Activated T-cell treated with anti-CD3 and anti-CD28 coated beads, Interleukin-2, amount 50 U/mL, for 72 hours (primary cell): ENCODE measurements around the gene EPHB2. TPM values are rescaled to one million over a fixed set of nuclear protein-coding genes. Genes with fewer than 3 reads are reported as not detected.

Source experiments
- ATAC-seq, 2 donors: fragments of 150-1000 bp; cut with Tn5 transposase; replicated peaks in 1 of 2; 2 replicates each; pipeline ENCODE4 v1.10.0; 2021; ENCODE audit warnings: moderate library complexity in 2 of 2, mild to moderate bottlenecking in 1 of 2
- DNase-seq, 2 donors: peaks; one replicate each; pipeline ENCODE4 v3.0.0; 2021 to 2022; ENCODE audit warnings: mixed read lengths in 1 of 2
- H3K27ac Mint-ChIP-seq: one replicate; pipeline ENCODE4 v1.8.0; 2022; ENCODE audit warnings: mild to moderate bottlenecking, moderate library complexity, mixed read lengths
- H3K27me3 Mint-ChIP-seq: one replicate; pipeline ENCODE4 v1.8.0; 2022; ENCODE audit warnings: low read depth, mixed read lengths
- H3K36me3 Mint-ChIP-seq, 2 donors: one replicate each; pipeline ENCODE4 v1.8.0; 2022; ENCODE audit warnings: mixed read lengths in 2 of 2, mild to moderate bottlenecking in 1 of 2; ENCODE audit not compliant: insufficient read depth in 2 of 2
- H3K4me1 Mint-ChIP-seq: one replicate; pipeline ENCODE4 v1.8.0; 2022; ENCODE audit warnings: low read depth, mixed read lengths
- H3K4me3 Mint-ChIP-seq, 2 donors: one replicate each; pipeline ENCODE4 v1.8.0; 2022; ENCODE audit warnings: mild to moderate bottlenecking in 2 of 2, mixed read lengths in 2 of 2, moderate library complexity in 2 of 2
- H3K9me3 Mint-ChIP-seq, 2 donors: one replicate each; pipeline ENCODE4 v1.8.0; 2022; ENCODE audit warnings: mixed read lengths in 2 of 2
- total RNA-seq, 2 donors: library from RNA; stranded (reverse); gene quantifications; one replicate each; pipeline ENCODE4 v1.2.3, GENCODE V29; 2022

Gene EPHB2
- total RNA-seq, 2 donors from 2014 or later: 0.22 TPM; not detected in 1

DNA sequence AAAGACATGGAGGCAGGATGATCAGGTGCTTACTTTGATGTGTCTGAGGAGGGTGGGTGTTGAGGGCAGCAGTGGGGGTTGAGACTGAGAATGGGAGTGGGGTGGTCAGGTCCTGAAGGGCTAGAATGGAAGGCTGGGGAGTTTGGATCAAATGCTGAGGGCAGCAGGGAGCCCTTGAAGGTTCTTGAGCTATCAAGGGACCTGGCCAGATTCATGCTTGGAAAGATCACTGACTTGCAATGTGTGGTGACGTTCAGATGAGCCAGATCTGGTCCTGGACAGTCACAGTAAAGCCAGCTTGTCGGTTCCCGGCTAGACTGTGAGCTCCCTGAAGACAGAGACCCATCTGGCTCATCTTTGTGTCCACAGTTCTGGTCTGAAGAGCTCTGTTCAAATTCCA is 3.8 kb downstream of the EPHB2 start:
- no peak for DNase-seq
- H3K27me3 Mint-ChIP-seq: peaks cover 45% of the 10 kb centered on the region
- peaks cover 10% of the 10 kb centered on the region for H3K4me1 Mint-ChIP-seq
- no peak overlapping the region for H3K27ac Mint-ChIP-seq
- ATAC-seq: no peak
- no peaks in the 10 kb centered on the region for H3K36me3 Mint-ChIP-seq
- no peak overlapping the region for H3K4me3 Mint-ChIP-seq
- H3K9me3 Mint-ChIP-seq: no peaks in the 10 kb centered on the region

DNA sequence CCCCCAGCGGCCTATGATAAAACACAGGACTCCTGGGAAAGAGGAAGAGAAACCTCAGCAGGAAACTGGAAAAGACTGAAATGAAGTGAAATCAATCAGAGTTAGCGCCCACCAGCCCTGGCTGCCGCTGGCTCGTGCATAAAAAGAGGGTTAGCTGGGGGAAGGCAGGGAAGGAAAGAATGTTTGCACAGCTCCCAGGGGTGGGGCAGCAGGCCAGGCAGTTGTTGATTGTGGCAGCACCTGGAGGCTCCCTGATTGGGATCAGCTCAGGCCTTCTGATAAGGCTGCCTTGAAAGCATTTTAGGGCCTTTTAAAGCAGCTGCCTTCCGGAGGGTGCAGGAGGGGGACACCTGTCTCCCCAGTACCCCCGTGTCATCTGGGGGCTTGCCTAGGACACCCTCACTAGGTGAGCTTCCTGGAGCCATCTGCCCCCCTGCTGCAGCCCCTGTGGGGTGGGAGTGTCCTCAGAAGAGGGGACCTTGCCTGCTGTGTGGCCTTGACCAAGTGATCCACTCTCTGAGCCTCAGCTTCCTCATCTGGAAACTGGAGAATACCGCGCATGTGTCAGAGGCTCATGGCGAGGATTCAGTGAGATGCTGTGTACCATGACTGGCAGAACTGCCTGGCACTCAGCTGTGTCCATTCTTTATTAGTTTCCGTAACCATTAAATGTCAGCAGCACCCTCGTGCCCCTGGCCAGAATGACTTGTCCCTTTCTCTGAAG is 6.6 kb downstream of the EPHB2 start:
- DNase-seq: no peak
- H3K27me3 Mint-ChIP-seq: peaks cover 36% of the 10 kb centered on the region
- peaks cover 10% of the 10 kb centered on the region for H3K4me1 Mint-ChIP-seq
- no peak overlapping the region for H3K27ac Mint-ChIP-seq
- no peak overlapping the region for H3K4me3 Mint-ChIP-seq
- no peak for ATAC-seq
- no peaks in the 10 kb centered on the region for H3K36me3 Mint-ChIP-seq
- H3K9me3 Mint-ChIP-seq: no peaks in the 10 kb centered on the region

DNA sequence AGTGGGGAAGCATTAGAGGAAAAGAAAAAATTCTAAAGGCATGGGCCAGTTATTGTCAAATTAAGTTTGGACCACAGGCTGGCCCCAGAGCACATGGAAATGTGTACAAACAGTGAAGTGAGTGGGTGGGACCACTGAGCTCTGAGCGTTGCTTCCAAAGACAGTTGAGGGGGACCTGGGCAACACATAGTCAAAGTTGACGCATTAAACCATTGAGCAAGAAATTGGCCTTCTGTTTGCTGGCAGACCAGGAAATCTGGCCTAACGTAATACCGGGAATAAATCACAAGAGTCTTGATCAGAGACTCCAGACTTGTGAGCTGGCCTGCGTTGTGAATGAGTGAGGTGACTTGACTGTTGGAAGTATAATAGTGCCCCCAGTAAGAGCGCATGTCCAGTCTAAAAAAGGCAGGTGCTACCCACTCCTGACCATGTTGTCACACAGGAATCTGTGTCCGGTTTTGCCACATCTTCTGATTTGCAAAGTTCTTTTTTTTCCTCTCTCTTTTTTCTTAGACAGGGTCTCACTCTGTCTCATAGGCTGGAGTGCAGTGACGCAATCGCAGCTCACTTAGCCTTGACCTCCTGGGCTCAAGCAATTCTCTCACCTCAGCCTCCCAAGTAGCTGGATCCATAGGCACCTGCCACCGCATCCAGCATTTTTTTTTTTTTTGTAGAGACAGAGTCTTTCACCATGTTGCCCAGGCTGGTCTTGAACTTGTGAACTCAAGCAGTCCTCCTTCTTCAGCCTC is 10.7 kb downstream of the EPHB2 start:
- ATAC-seq: no peak

DNA sequence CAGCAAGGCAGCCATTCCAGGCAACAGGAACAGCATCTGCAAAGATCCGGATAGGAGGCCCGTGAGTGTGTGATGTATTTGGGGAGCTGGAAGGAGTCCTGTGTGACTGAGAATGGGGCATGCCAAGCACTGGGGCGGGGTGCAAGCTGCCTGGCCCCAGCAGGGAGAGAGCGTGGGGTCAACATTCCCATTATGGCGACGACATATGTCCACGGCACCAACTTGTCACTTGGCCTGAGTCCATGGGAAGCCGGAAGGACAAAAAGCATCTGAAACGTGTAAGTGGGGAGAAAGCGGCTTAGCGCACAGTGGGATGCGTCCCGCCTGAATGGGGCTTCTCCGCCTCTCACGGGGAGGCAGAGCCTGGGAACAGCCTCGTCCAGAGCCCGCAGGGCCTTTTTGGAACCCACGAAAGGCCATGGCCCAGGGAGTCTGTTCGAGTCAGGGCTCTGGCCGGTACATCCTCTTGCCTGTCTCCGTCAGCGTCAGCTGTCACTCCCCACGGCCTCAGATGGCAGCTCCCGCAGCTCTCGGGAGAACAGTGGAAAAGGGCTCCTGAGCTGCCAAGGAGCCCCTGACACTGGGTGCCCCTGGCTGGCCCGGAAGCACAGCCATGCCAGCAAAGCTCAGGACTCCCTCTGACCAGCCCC is 12.4 kb downstream of the EPHB2 start:
- Mint-ChIP-seq H3K27ac (no peak overlapping the region), H3K9me3 (no peaks in the 10 kb centered on the region), H3K36me3 (no peaks in the 10 kb centered on the region), H3K4me3 (no peak overlapping the region), H3K27me3 (peaks cover 8% of the 10 kb centered on the region), H3K4me1 (no peaks in the 10 kb centered on the region)
- no peak for DNase-seq
- ATAC-seq: no peak

More for the DNA sequence above, 10.7 kb downstream of the EPHB2 start:
- Mint-ChIP-seq H3K27ac (no peak overlapping the region), H3K4me1 (no peaks in the 10 kb centered on the region), H3K27me3 (peaks cover 8% of the 10 kb centered on the region), H3K9me3 (no peaks in the 10 kb centered on the region), H3K4me3 (no peak overlapping the region), H3K36me3 (no peaks in the 10 kb centered on the region)
- DNase-seq: no peak

DNA sequence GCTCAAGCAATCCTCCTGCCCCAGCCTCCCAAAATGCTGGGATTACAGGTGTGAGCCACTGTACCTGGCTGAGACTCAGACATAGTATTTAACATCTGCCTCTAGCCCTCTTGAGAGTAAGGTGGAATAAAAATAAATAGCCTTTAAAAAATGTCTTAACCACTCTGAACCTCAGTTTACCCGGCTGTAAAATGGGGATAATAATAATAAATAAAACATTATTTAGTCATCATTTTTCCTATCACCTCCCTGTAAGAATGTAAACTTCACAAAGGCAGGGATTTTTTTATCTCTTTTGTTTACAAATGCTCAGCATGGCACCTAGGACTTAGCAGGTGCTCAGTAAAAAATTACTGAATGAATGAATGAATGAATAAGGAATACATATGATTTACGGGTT is 17.2 kb downstream of the EPHB2 start:
- H3K4me1 Mint-ChIP-seq: no peaks in the 10 kb centered on the region
- H3K9me3 Mint-ChIP-seq: no peaks in the 10 kb centered on the region
- H3K4me3 Mint-ChIP-seq: no peak overlapping the region
- H3K27ac Mint-ChIP-seq: no peak overlapping the region
- no peaks in the 10 kb centered on the region for H3K36me3 Mint-ChIP-seq
- no peak for ATAC-seq
- no peak for DNase-seq
- H3K27me3 Mint-ChIP-seq: peaks cover 14% of the 10 kb centered on the region

DNA sequence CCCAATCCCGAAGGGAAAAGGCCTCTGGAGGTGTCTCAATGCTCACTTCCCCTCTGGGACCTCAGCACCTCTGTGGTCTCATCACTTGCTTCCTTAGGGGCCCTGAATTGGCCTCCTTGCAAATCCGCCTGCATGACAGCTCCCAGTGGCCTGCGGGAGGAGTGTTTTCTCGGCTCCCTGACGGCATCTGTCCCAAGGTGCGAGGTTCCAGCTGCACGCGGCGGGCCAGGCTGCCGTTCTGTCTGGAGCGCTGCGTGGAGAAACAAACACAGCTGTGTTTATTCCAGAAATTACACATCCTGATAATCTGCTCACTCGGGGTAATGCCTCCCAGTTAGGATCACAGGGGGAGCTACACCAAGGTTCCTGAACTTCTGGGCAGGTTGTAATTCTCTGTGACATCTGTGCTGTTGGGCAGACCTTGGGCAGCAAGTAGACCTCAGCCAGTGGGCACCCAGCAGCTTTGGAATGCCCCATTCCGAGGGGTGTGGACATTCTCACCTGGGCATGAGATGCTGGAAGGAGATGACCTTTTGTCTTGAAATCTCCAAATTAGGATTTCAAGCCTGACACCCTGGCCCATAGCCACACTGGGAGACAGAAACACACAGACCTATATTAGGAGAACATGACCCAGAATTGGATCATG is 18.2 kb downstream of the EPHB2 start:
- no peaks in the 10 kb centered on the region for H3K4me1 Mint-ChIP-seq
- ATAC-seq (no peak), DNase-seq (no peak)
- no peaks in the 10 kb centered on the region for H3K9me3 Mint-ChIP-seq
- H3K27me3 Mint-ChIP-seq: peaks cover 14% of the 10 kb centered on the region
- no peak overlapping the region for H3K4me3 Mint-ChIP-seq
- no peak overlapping the region for H3K27ac Mint-ChIP-seq
- H3K36me3 Mint-ChIP-seq: no peaks in the 10 kb centered on the region

DNA sequence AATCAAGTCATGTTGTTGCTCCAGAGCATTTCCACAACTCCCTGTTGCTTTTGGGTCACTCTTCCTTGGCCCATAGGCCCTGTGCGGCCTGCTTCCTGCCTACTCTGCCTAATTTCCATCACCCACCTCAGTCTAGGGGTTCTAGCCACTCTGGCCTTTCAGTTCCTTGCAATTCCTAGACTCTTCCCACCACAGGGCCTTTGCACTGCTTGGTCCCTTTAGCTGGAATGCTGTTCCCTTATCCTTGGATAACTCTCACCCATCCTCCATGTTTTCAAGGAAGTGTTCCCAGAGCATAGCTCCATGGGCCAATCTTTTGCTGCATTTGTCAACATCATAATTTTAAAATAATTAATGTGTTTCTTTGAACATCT is 18.7 kb downstream of the EPHB2 start:
- Mint-ChIP-seq H3K4me1 (no peaks in the 10 kb centered on the region), H3K27me3 (peaks cover 14% of the 10 kb centered on the region), H3K27ac (no peak overlapping the region), H3K36me3 (no peaks in the 10 kb centered on the region), H3K9me3 (no peaks in the 10 kb centered on the region), H3K4me3 (no peak overlapping the region)
- DNase-seq (no peak), ATAC-seq (no peak)

DNA sequence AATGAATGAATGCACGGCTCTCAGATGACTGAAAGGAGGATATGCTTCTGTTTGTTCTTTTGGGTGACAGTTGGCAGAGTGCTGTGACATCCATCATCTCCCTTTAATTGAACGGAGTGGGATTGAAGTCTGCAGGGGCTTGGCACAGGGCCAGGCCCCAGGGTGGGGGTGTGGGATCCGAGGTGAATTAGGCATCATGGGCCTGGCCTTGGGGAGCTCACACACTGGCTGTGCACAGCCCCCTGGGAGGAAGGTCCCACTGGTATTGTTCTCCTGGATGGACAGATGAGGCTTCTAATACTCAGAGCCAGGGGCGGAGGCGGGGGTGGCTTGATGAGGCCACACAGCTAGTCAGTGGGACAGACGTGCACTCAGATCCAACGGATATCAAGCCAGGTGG is 19.3 kb downstream of the EPHB2 start:
- ATAC-seq: no peak
- Mint-ChIP-seq H3K9me3 (no peaks in the 10 kb centered on the region), H3K4me1 (no peaks in the 10 kb centered on the region), H3K27ac (no peak overlapping the region), H3K4me3 (no peak overlapping the region), H3K27me3 (peaks cover 12% of the 10 kb centered on the region), H3K36me3 (no peaks in the 10 kb centered on the region)
- DNase-seq: no peak

DNA sequence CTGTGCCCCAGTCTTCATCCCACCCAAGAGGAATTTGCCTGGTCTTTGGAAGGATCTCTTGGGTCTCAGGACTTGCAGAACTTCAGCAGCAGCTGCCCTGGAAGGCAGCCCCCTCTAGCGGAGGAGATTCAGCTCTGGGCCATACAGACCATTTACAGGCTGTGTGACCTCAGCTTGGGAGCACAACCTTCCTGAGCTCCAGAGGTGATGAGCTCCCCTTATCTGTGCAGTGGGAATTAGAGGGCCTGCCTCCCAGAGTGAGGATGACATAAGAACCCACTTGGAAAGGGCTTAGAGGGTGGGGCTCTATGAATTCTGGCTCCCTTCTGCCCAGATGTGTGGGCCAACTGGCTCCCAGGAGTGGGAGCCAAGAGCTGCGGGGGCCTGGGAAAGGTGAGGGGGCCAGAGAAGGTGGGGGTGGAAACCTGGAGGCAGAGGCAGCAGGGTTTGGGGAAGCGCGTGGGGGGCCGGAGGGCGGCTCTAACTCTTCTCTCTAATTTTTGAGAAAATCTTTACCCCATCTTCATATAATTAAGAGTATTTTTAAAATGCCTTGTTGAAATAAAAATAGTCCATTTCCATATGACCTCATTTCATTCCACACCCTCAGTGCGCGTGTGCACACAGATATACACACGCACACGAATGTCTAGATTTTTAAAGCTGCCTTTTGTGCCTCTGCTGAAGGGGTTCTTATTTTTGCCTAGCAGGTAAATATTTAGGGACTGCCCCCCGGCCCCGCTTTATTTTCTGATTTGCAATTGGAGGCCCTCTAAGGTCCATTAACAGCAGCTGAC is 21.5 kb downstream of the EPHB2 start:
- no peak overlapping the region for H3K27ac Mint-ChIP-seq
- no peaks in the 10 kb centered on the region for H3K4me1 Mint-ChIP-seq
- no peak overlapping the region for H3K4me3 Mint-ChIP-seq
- H3K27me3 Mint-ChIP-seq: peaks cover 6% of the 10 kb centered on the region
- DNase-seq (no peak), ATAC-seq (no peak)
- no peaks in the 10 kb centered on the region for H3K36me3 Mint-ChIP-seq
- H3K9me3 Mint-ChIP-seq: no peaks in the 10 kb centered on the region

DNA sequence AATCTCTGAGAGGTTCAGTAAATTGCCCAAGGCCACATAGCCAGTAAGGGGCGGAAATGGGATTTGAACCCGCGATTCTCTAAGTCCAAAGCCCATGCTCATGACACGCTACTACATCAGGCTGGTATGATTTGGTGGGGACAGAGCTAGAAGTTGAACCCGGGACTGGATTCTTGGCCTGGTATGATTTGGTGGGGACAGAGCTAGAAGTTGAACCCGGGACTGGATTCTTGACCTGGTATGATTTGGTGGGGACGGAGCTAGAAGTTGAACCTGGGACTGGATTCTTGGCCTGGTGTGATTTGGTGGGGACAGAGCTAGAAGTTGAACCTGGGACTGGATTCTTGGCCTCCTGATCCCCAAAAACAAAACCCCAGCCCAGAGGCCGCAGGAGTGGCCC is 23.0 kb downstream of the EPHB2 start:
- H3K27me3 Mint-ChIP-seq: peaks cover 6% of the 10 kb centered on the region
- H3K36me3 Mint-ChIP-seq: no peaks in the 10 kb centered on the region
- no peak overlapping the region for H3K4me3 Mint-ChIP-seq
- H3K9me3 Mint-ChIP-seq: no peaks in the 10 kb centered on the region
- DNase-seq (no peak), ATAC-seq (no peak)
- H3K27ac Mint-ChIP-seq: no peak overlapping the region
- no peaks in the 10 kb centered on the region for H3K4me1 Mint-ChIP-seq

DNA sequence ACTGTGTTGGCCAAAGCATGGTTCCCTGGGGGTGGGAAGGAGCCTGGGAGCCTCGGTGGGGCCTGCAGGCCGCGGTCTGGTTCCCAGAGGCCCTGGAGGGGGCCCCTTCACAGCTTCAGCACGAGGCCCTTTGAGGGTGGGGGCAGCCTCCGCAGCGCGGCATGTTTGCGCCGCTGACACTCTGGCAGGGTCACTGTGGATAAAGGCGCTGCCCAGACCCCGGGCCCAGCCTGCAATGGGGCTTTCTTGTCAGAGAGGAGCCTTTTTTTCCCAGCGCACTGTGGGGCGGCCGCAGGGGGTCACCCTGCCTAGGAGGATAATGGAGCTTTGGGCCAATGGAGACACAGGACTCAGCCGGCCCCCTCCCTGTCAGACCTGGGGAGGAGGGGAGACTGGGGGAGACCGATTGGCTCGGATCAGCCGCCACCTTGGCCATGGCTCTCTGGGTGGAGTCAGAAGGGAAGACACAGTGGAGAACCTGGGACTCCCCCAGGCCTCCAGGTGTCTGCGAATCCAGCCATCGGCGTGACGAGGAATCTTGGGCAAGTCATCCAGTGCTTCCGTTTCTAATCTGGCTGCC is 26.0 kb downstream of the EPHB2 start:
- H3K4me1 Mint-ChIP-seq: no peaks in the 10 kb centered on the region
- H3K36me3 Mint-ChIP-seq: no peaks in the 10 kb centered on the region
- no peak for DNase-seq
- H3K4me3 Mint-ChIP-seq: no peak overlapping the region
- H3K27ac Mint-ChIP-seq: no peak overlapping the region
- no peak for ATAC-seq
- peaks cover 12% of the 10 kb centered on the region for H3K27me3 Mint-ChIP-seq
- H3K9me3 Mint-ChIP-seq: no peaks in the 10 kb centered on the region

DNA sequence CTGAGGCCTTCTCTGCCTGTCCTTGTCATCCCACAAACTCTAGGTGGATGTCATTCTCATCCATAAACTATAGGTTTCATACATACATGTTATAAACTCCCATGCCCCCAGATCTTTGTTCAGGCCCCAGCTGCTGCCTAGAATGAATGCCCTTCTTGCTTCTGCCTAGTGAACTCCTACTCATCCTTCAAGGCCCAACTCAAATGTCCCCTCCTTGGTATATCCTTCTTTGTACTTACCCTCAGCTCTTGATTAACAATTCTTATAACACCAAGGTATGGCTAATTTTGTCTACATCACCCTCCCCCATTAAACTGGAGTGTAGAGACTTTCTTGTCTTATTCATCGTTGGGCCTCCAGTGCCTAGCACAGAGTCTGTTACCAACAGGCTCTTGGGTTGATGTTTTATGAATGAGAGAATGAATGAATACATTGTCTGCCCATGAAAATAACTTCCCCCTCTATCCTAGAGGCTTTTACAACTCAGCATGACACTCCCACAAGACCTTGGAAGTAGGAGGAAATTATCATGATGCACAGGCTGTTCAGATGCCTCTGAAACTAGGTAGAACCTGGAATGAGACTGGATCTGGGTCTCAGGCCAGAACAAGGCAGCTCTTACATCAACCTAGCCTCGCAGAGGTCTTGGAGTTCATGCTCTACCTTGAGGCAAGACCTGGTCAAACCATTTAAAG is 26.9 kb downstream of the EPHB2 start:
- Mint-ChIP-seq H3K27me3 (peaks cover 12% of the 10 kb centered on the region), H3K27ac (no peak overlapping the region), H3K9me3 (no peaks in the 10 kb centered on the region), H3K4me1 (no peaks in the 10 kb centered on the region), H3K4me3 (no peak overlapping the region), H3K36me3 (no peaks in the 10 kb centered on the region)
- DNase-seq (no peak), ATAC-seq (no peak)
